Lower lobe of right lung (tissue), 2 donors: ENCODE results near the gene MICB. TPM values are rescaled to one million over a fixed set of nuclear protein-coding genes. Genes with fewer than 3 reads are reported as not detected.
A peak's percentile ranks its signal among the peaks of the same experiment; 100 is the strongest.
"Not testable (repeated sequence)": the region's sequence is repeated elsewhere in the genome, so short reads cannot be mapped to it uniquely, and the experiment has no call there.

Experiments used
- ATAC-seq, 2 donors: fragments of 200-7000 bp; cut with Tn5 transposase; one replicate each; pipeline ENCODE4 v1.9.1; 2020 to 2022; ENCODE audit warnings: mild to moderate bottlenecking in 2 of 2, moderate library complexity in 2 of 2
- DNase-seq: peaks from one replicate; pipeline ENCODE4 v3.0.0-alpha.2; 2020
- H3K27ac ChIP-seq: fragments of 200-600 bp; one replicate; pipeline ENCODE4 v1.8.0; 2022
- H3K27me3 ChIP-seq: fragments of 200-600 bp; one replicate; pipeline ENCODE4 v1.8.0; 2022; ENCODE audit warnings: low read depth
- H3K36me3 ChIP-seq: fragments of 200-600 bp; one replicate; pipeline ENCODE4 v1.8.0; 2022; ENCODE audit warnings: mild to moderate bottlenecking
- H3K4me1 ChIP-seq: fragments of 200-600 bp; one replicate; pipeline ENCODE4 v1.8.0; 2022
- H3K4me3 ChIP-seq: fragments of 200-600 bp; one replicate; pipeline ENCODE4 v1.8.0; 2022; ENCODE audit warnings: mild to moderate bottlenecking
- H3K9me3 ChIP-seq: fragments of 200-600 bp; one replicate; pipeline ENCODE4 v1.8.0; 2022
- CTCF ChIP-seq: fragments of 200-600 bp; IDR thresholded peaks from one replicate; pipeline ENCODE4 v1.8.0; 2022; ENCODE audit warnings: antibody characterized with exemption, mild to moderate bottlenecking
- intact Hi-C: fragments of 100-400 bp; cut with DNase I; formaldehyde crosslinking; loops from one replicate; pipeline ENCODE4 v1.11.0; 2022
- total RNA-seq: library from RNA; stranded (reverse); fragmentation: NEBNext Ultra II Directional; extraction: Animal tissue kit (Norgen Biotek cat#: 25700); gene quantifications from one replicate; pipeline ENCODE4 v1.2.1, GENCODE V29; 2021
- donor health status: DM: no; HTN: yes; CAD: no; lungs with severe emphysema.

Gene MICB
- total RNA-seq, 1 donor from 2014 or later, result 13.8 TPM

GRCh38 chr6:31502586-31502985 lies 4.6 kb downstream of the MICB start:
- no peaks in the 10 kb centered on the region for H3K27me3 ChIP-seq
- intact Hi-C loops, result no loop called here
- DNase-seq, result no peak
- no peak for TF ChIP-seq CTCF
- H3K4me3 ChIP-seq, result no peak overlapping the region
- no peak for ATAC-seq
- peaks cover 21% of the 10 kb centered on the region for H3K36me3 ChIP-seq
- H3K9me3 ChIP-seq, result no peaks in the 10 kb centered on the region
- no peak overlapping the region for H3K27ac ChIP-seq
- H3K4me1 ChIP-seq, result peaks cover 2% of the 10 kb centered on the region

DNA sequence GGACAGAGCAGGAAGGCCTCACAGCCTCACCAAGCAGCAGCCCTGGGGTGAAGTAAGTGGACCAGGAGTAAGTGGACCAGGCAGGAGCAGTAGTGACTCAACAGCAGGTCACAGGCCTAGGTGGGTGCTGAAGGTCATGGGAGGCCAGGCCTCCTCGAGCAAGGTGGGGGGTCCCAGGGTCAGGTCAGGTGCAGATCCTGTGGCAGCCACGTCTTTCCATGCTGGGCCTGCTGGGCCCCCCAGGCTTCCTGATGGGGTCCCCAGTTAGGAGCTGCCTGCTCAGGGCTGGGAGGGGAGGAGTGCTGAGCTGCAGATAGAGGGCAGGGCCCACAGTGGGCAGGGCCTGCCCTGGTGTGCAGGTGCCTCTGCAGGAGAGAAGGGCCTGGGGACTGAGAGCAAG lies 11.1 kb downstream of the MICB start:
- H3K9me3 ChIP-seq, H3K27ac ChIP-seq, H3K4me3 ChIP-seq, DNase-seq, H3K27me3 ChIP-seq, H3K4me1 ChIP-seq, intact Hi-C loops: not testable (repeated sequence)
- ATAC-seq, result peak in 1 of 2 donors; percentile 34
- peaks cover 44% of the 10 kb centered on the region for H3K36me3 ChIP-seq

- Histone ChIP-seq H3K9me3 (no peaks in the 10 kb centered on the region), H3K27ac (no peak overlapping the region), H3K4me3 (no peak overlapping the region), H3K27me3 (no peaks in the 10 kb centered on the region), H3K36me3 (peaks cover 44% of the 10 kb centered on the region), H3K4me1 (no peaks in the 10 kb centered on the region)
- DNase-seq, result no peak
- ATAC-seq, result no peak
- no peak for TF ChIP-seq CTCF
- intact Hi-C loops, result no loop called here
Observed at GRCh38 chr6:31510007-31510406, 12.1 kb downstream of the MICB start.

- ATAC-seq (no peak), DNase-seq (no peak)
- peaks cover 15% of the 10 kb centered on the region for H3K36me3 ChIP-seq
- no peaks in the 10 kb centered on the region for H3K4me1 ChIP-seq
- H3K4me3 ChIP-seq, result no peak overlapping the region
- TF ChIP-seq CTCF, result no peak
- intact Hi-C loops, result no loop called here
- H3K27ac ChIP-seq, result no peak overlapping the region
- no peaks in the 10 kb centered on the region for H3K9me3 ChIP-seq
- H3K27me3 ChIP-seq, result no peaks in the 10 kb centered on the region
Observed at GRCh38 chr6:31513456-31514165, 15.7 kb downstream of the MICB start.

DNA sequence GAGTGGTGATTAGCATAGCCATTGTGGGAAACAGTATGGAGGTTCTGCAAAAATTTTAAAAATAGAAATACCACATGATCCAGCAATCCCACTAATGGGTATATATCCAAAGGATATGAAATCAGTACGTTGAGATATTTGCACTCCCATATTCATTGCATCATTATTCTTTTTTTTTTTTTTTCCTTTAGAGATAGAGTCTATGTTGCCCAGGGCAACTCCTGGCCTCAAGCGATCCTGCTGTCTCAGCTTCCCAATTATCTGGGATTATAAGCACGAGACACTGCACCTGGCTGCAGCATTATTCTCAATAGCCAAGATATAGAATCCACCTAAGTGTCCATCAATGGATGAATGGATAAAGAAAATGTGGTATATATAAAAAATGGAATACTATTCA lies 23.9 kb downstream of the MICB start:
- DNase-seq (no peak), ATAC-seq (no peak)
- Histone ChIP-seq H3K27me3 (no peaks in the 10 kb centered on the region), H3K36me3 (no peaks in the 10 kb centered on the region), H3K9me3 (no peaks in the 10 kb centered on the region), H3K4me1 (no peaks in the 10 kb centered on the region), H3K27ac (no peak overlapping the region), H3K4me3 (no peak overlapping the region)
- TF ChIP-seq CTCF, result no peak
- intact Hi-C loops, result no loop called here

GRCh38 chr6:31525553-31525931 lies 27.6 kb downstream of the MICB start:
- intact Hi-C loops, result no loop called here
- Histone ChIP-seq H3K9me3 (no peaks in the 10 kb centered on the region), H3K36me3 (peaks cover 12% of the 10 kb centered on the region), H3K4me3 (no peak overlapping the region), H3K27me3 (no peaks in the 10 kb centered on the region), H3K27ac (peak overlapping the region; percentile 11), H3K4me1 (no peaks in the 10 kb centered on the region)
- no peak for TF ChIP-seq CTCF
- ATAC-seq (no peak), DNase-seq (no peak)
